Measurements from ENCODE around the gene FCER2. TPM values are rescaled to one million over a fixed set of nuclear protein-coding genes. Genes with fewer than 3 reads are reported as not detected.

The FCER2 gene
- total RNA-seq, 8 experiments from 2014 or later = 0.11 to 0.59 (median 0.32) TPM; not detected in 1

- in situ Hi-C loops (cut with MboI; ENCODE audit: low pct_unique_long_range_greater_than_20kb in 2 of 9, low sequenced_read_pairs in 9 of 9, unreplicated experiment in 9 of 9) = loop anchor here in 1 of 9 experiments (25.0 kb wide), 1 partner anchor 112 kb away; no protein-coding TSS in a partner anchor
- 11 to 91% (median 31%) methylated on average over 4 to 19 of the region's 21 CpGs for WGBS, 10 experiments
- peak; percentile 59 to 98 (median 70) for ATAC-seq (replicated peaks in 6 of 8)
- Histone ChIP-seq H3K4me3 (no peak overlapping the region), H3K27ac (no peak overlapping the region), H3K4me1 (replicated peaks in 1 of 2) (peaks cover 4 to 7% of the 10 kb centered on the region in 2 donors)
These were observed 27.6 kb downstream of the FCER2 start for GRCh38 chr19:7674010-7675005.

GRCh38 chr19:7672522-7672921 is 29.4 kb downstream of the FCER2 start:
- Histone ChIP-seq H3K4me3 (no peak overlapping the region), H3K27ac (no peak overlapping the region), H3K4me1 (replicated peaks in 1 of 2) (no peaks in the 10 kb centered on the region)
- in situ Hi-C loops (cut with MboI; ENCODE audit: low pct_unique_long_range_greater_than_20kb in 2 of 9, low sequenced_read_pairs in 9 of 9, unreplicated experiment in 9 of 9) = loop anchor here in 1 of 9 experiments (25.0 kb wide), 1 partner anchor 110 kb away; no protein-coding TSS in a partner anchor
- WGBS, 10 experiments = 0 to 47% (median 8%) methylated on average over 2 to 6 of the region's 9 CpGs; no CpG with 5 or more reads in 4 of the 10 experiments
- ATAC-seq (replicated peaks in 6 of 8) = no peak

GRCh38 chr19:7670790-7671189 is 31.1 kb downstream of the FCER2 start:
- no peaks in the 10 kb centered on the region for H3K4me1 ChIP-seq (replicated peaks in 1 of 2)
- no peak overlapping the region for H3K4me3 ChIP-seq
- in situ Hi-C loops (cut with MboI; ENCODE audit: low pct_unique_long_range_greater_than_20kb in 2 of 9, low sequenced_read_pairs in 9 of 9, unreplicated experiment in 9 of 9) = loop anchor here in 1 of 9 experiments (25.0 kb wide), 1 partner anchor 108 kb away; no protein-coding TSS in a partner anchor
- no peak overlapping the region for H3K27ac ChIP-seq
- no peak for ATAC-seq (replicated peaks in 6 of 8)
- WGBS, 10 experiments = 0 to 24% methylated on average over 1 to 2 of the region's 9 CpGs; no CpG with 5 or more reads in 8 of the 10 experiments

- 0 to 10% (median 0%) methylated on average over 1 to 8 of the region's 43 CpGs; no CpG with 5 or more reads in 5 of the 10 experiments for WGBS, 10 experiments
- H3K4me3 ChIP-seq = peak overlapping the region; percentile 6 to 30 (median 28)
- in situ Hi-C loops (cut with MboI; ENCODE audit: low pct_unique_long_range_greater_than_20kb in 2 of 9, low sequenced_read_pairs in 9 of 9, unreplicated experiment in 9 of 9) = loop anchor here in 1 of 9 experiments (25.0 kb wide), 1 partner anchor 108 kb away; no protein-coding TSS in a partner anchor
- ATAC-seq (replicated peaks in 6 of 8) = peak; percentile 13 to 92 (median 88)
- no peak overlapping the region for H3K27ac ChIP-seq
- H3K4me1 ChIP-seq (replicated peaks in 1 of 2) = no peaks in the 10 kb centered on the region
These were observed 31.7 kb downstream of the FCER2 start for GRCh38 chr19:7670150-7670783.

GRCh38 chr19:7669641-7670040 is 32.3 kb downstream of the FCER2 start:
- in situ Hi-C loops (cut with MboI; ENCODE audit: low pct_unique_long_range_greater_than_20kb in 2 of 9, low sequenced_read_pairs in 9 of 9, unreplicated experiment in 9 of 9) = loop anchor here in 1 of 9 experiments (25.0 kb wide), 1 partner anchor 107 kb away; no protein-coding TSS in a partner anchor
- peak overlapping the region in 3 of 5 donors; percentile 9 to 30 (median 29) for H3K4me3 ChIP-seq
- H3K27ac ChIP-seq = no peak overlapping the region
- WGBS, 10 experiments = 53% methylated on average over 2 of the region's 9 CpGs; no CpG with 5 or more reads in 9 of the 10 experiments
- ATAC-seq (replicated peaks in 6 of 8) = peak in 5 of 8 experiments; percentile 23 to 49 (median 46)
- H3K4me1 ChIP-seq (replicated peaks in 1 of 2) = no peaks in the 10 kb centered on the region

- Histone ChIP-seq H3K4me1 (replicated peaks in 1 of 2) (no peaks in the 10 kb centered on the region), H3K27ac (no peak within 1 kb of the TSS), H3K4me3 (peak within 1 kb of the TSS in 3 of 5 donors; percentile 9 to 30 (median 29))
- in situ Hi-C loops (cut with MboI; ENCODE audit: low pct_unique_long_range_greater_than_20kb in 2 of 9, low sequenced_read_pairs in 9 of 9, unreplicated experiment in 9 of 9) = loop anchor here in 1 of 9 experiments (25.0 kb wide), 1 partner anchor 107 kb away; no protein-coding TSS in a partner anchor
- no peak for ATAC-seq (replicated peaks in 6 of 8)
- WGBS, 10 experiments = 0 to 86% (median 49%) methylated on average over 1 to 4 of the region's 9 CpGs; no CpG with 5 or more reads in 6 of the 10 experiments
These were observed 33.1 kb downstream of the FCER2 start, which contains the start of gene RETN for GRCh38 chr19:7668842-7669241. Gene RETN (plus strand): TSS chr19:7669049. CDS start chr19:7669327, 278 bp downstream.

GRCh38 chr19:7665076-7665475 is 36.9 kb downstream of the FCER2 start:
- Histone ChIP-seq H3K4me3 (no peak overlapping the region), H3K27ac (no peak overlapping the region), H3K4me1 (replicated peaks in 1 of 2) (no peaks in the 10 kb centered on the region)
- WGBS, 10 experiments = 0 to 100% (median 66%) methylated on average over 1 to 4 of the region's 4 CpGs
- ATAC-seq (replicated peaks in 6 of 8) = peak in 3 of 8 experiments; percentile 97 to 99 (median 97)
- in situ Hi-C loops (cut with MboI; ENCODE audit: low pct_unique_long_range_greater_than_20kb in 2 of 9, low sequenced_read_pairs in 9 of 9, unreplicated experiment in 9 of 9) = loop anchor here in 1 of 9 experiments (25.0 kb wide), 1 partner anchor 103 kb away; no protein-coding TSS in a partner anchor

GRCh38 chr19:7663706-7664105 is 38.2 kb downstream of the FCER2 start:
- Histone ChIP-seq H3K4me1 (replicated peaks in 1 of 2) (no peaks in the 10 kb centered on the region), H3K4me3 (no peak overlapping the region), H3K27ac (no peak overlapping the region)
- ATAC-seq (replicated peaks in 6 of 8) = no peak
- WGBS, 10 experiments = 4 to 79% (median 30%) methylated on average over 1 to 5 of the region's 7 CpGs; no CpG with 5 or more reads in 2 of the 10 experiments
- in situ Hi-C loops (cut with MboI; ENCODE audit: low pct_unique_long_range_greater_than_20kb in 2 of 9, low sequenced_read_pairs in 9 of 9, unreplicated experiment in 9 of 9) = loop anchor here in 1 of 9 experiments (25.0 kb wide), 1 partner anchor 101 kb away; no protein-coding TSS in a partner anchor

GRCh38 chr19:7662657-7663056 is 39.3 kb downstream of the FCER2 start:
- in situ Hi-C loops (cut with MboI; ENCODE audit: low pct_unique_long_range_greater_than_20kb in 2 of 9, low sequenced_read_pairs in 9 of 9, unreplicated experiment in 9 of 9) = loop anchor here in 1 of 9 experiments (25.0 kb wide), 1 partner anchor 100 kb away; no protein-coding TSS in a partner anchor
- ATAC-seq (replicated peaks in 6 of 8) = no peak
- 0 to 92% (median 69%) methylated on average over 1 to 13 of the region's 14 CpGs for WGBS, 10 experiments
- no peaks in the 10 kb centered on the region for H3K4me1 ChIP-seq (replicated peaks in 1 of 2)
- no peak overlapping the region for H3K27ac ChIP-seq
- H3K4me3 ChIP-seq = no peak overlapping the region

GRCh38 chr19:7661744-7662538 is 40.0 kb downstream of the FCER2 start:
- no peak for ATAC-seq (replicated peaks in 6 of 8)
- Histone ChIP-seq H3K27ac (no peak overlapping the region), H3K4me3 (no peak overlapping the region), H3K4me1 (replicated peaks in 1 of 2) (no peaks in the 10 kb centered on the region)
- 13 to 91% (median 44%) methylated on average over 2 to 7 of the region's 8 CpGs; no CpG with 5 or more reads in 2 of the 10 experiments for WGBS, 10 experiments
- in situ Hi-C loops (cut with MboI; ENCODE audit: low pct_unique_long_range_greater_than_20kb in 2 of 9, low sequenced_read_pairs in 9 of 9, unreplicated experiment in 9 of 9) = loop anchor here in 1 of 9 experiments (25.0 kb wide), 1 partner anchor 100 kb away; no protein-coding TSS in a partner anchor

GRCh38 chr19:7658219-7658686 is 43.7 kb downstream of the FCER2 start:
- no peaks in the 10 kb centered on the region for H3K4me1 ChIP-seq (replicated peaks in 1 of 2)
- in situ Hi-C loops (cut with MboI; ENCODE audit: low pct_unique_long_range_greater_than_20kb in 2 of 9, low sequenced_read_pairs in 9 of 9, unreplicated experiment in 9 of 9) = loop anchor here in 1 of 9 experiments (25.0 kb wide), 1 partner anchor 96 kb away; no protein-coding TSS in a partner anchor
- 6 to 50% (median 22%) methylated on average over 1 to 5 of the region's 9 CpGs; no CpG with 5 or more reads in 2 of the 10 experiments for WGBS, 10 experiments
- no peak overlapping the region for H3K27ac ChIP-seq
- no peak overlapping the region for H3K4me3 ChIP-seq
- ATAC-seq (replicated peaks in 6 of 8) = peak in 4 of 8 experiments; percentile 35 to 51 (median 38)
